Thyroid gland (tissue), 4 donors: ENCODE results near the gene IPO9. TPM values are rescaled to one million over a fixed set of nuclear protein-coding genes. Genes with fewer than 3 reads are reported as not detected.
A peak's percentile ranks its signal among the peaks of the same experiment; 100 is the strongest.

Experiments
- DNase-seq, 2 donors: peaks; one replicate each; pipeline ENCODE4 v3.0.0-alpha.2; 2019
- H3K27ac ChIP-seq, 3 donors: fragments of 200-600 bp; sonication (generic); 1 replicate in 2 of 3; 2 replicates in 1 of 3; pipeline ENCODE4 v1.5.1; 2016 to 2019; ENCODE audit warnings: mild to moderate bottlenecking in 1 of 3, moderate library complexity in 1 of 3
- H3K27me3 ChIP-seq: fragments of 200-600 bp; sonication (generic); one replicate; pipeline ENCODE4 v1.5.1; 2019
- H3K36me3 ChIP-seq, 2 donors: fragments of 200-600 bp; sonication (generic); one replicate each; pipeline ENCODE4 v1.5.1; 2016 to 2019
- H3K4me1 ChIP-seq, 2 donors: fragments of 200-600 bp; sonication (generic); one replicate each; pipeline ENCODE4 v1.5.1; 2017 to 2019
- H3K4me3 ChIP-seq, 3 donors: fragments of 200-600 bp; sonication (generic); replicated peaks in 1 of 3; 1 replicate in 2 of 3; 2 replicates in 1 of 3; pipeline ENCODE4 v1.5.1; 2016; ENCODE audit warnings: mild to moderate bottlenecking in 1 of 3
- H3K9me3 ChIP-seq: fragments of 200-600 bp; sonication (generic); one replicate; pipeline ENCODE4 v1.5.1; 2017
- CTCF ChIP-seq, 6 experiments: fragments of 200-600 bp in 3 of 6; fragments of 450-650 bp in 3 of 6; sonication (generic) in 3 of 6; IDR thresholded peaks; one replicate each; pipeline ENCODE4 v1.5.1; 2016 to 2019; ENCODE audit warnings: antibody characterized with exemption in 6 of 6, mild to moderate bottlenecking in 2 of 6, inconsistent platforms in 1 of 6, moderate library complexity in 1 of 6
- POLR2A ChIP-seq, 2 donors: fragments of 450-650 bp; IDR thresholded peaks; one replicate each; pipeline ENCODE4 v1.6.1; 2017; ENCODE audit warnings: antibody characterized with exemption in 2 of 2, mild to moderate bottlenecking in 2 of 2, moderate library complexity in 1 of 2
- WGBS, 2 donors: methylation state at CpG; one replicate each; pipeline ENCODE4 v1.1.5; 2017; 5-methylcytosine and 5-hydroxymethylcytosine counted together
- intact Hi-C: fragments of 100-400 bp; cut with DNase I; formaldehyde crosslinking; loops from one replicate; pipeline ENCODE4 v1.15.1; 2023
- total RNA-seq, 4 donors: library from RNA; depleted of rRNA; stranded (reverse); fragments of >200 nt; gene quantifications; one replicate each; pipeline ENCODE4 v1.2.3, GENCODE V29; 2016

Gene IPO9
- total RNA-seq, 4 donors from 2014 or later: 28.4 to 42.1 (median 36.7) TPM

- peak; percentile 59 to 69 for DNase-seq
- no peaks in the 10 kb centered on the region for H3K27me3 ChIP-seq
- H3K27ac ChIP-seq: no peak overlapping the region
- WGBS, 2 donors: 75 to 79% methylated on average over 10 to 11 of the region's 11 CpGs
- peaks cover 55 to 56% of the 10 kb centered on the region in 2 donors for H3K36me3 ChIP-seq
- H3K4me1 ChIP-seq: no peaks in the 10 kb centered on the region
- H3K9me3 ChIP-seq: no peaks in the 10 kb centered on the region
- intact Hi-C loops: no loop called here
- TF ChIP-seq POLR2A (IDR thresholded peaks at IDR 0.05) (no peak), CTCF (IDR thresholded peaks at IDR 0.05) (no peak)
- no peak overlapping the region for H3K4me3 ChIP-seq
Measured at GRCh38 chr1:201807958-201808632, 20.9 kb upstream of the IPO9 start.

GRCh38 chr1:201808633-201808990, 20.3 kb upstream of the IPO9 start:
- intact Hi-C loops: no loop called here
- WGBS, 2 donors: 92 to 96% methylated on average over 5 to 6 of the region's 6 CpGs
- H3K9me3 ChIP-seq: no peaks in the 10 kb centered on the region

GRCh38 chr1:201809876-201810275, 19.1 kb upstream of the IPO9 start:
- TF ChIP-seq CTCF (IDR thresholded peaks at IDR 0.05) (no peak), POLR2A (IDR thresholded peaks at IDR 0.05) (no peak)
- H3K27me3 ChIP-seq: no peaks in the 10 kb centered on the region
- intact Hi-C loops: no loop called here
- peaks cover 48 to 59% of the 10 kb centered on the region in 2 donors for H3K36me3 ChIP-seq
- H3K4me3 ChIP-seq: no peak overlapping the region
- WGBS, 2 donors: 90 to 91% methylated on average over 5 of the region's 5 CpGs
- no peaks in the 10 kb centered on the region for H3K4me1 ChIP-seq
- DNase-seq: no peak
- H3K27ac ChIP-seq: no peak overlapping the region
- H3K9me3 ChIP-seq: no peaks in the 10 kb centered on the region

More at GRCh38 chr1:201808633-201808990, 20.3 kb upstream of the IPO9 start:
- H3K27ac ChIP-seq: no peak overlapping the region
- TF ChIP-seq CTCF (IDR thresholded peaks at IDR 0.05): no peak
- no peak for TF ChIP-seq POLR2A (IDR thresholded peaks at IDR 0.05)
- H3K27me3 ChIP-seq: no peaks in the 10 kb centered on the region
- no peak for DNase-seq
- H3K4me3 ChIP-seq: no peak overlapping the region
- H3K4me1 ChIP-seq: no peaks in the 10 kb centered on the region
- H3K36me3 ChIP-seq: peaks cover 57 to 59% of the 10 kb centered on the region in 2 donors

- no peak for TF ChIP-seq CTCF (IDR thresholded peaks at IDR 0.05)
- no peak for TF ChIP-seq POLR2A (IDR thresholded peaks at IDR 0.05)
- Histone ChIP-seq H3K4me1 (no peaks in the 10 kb centered on the region), H3K27me3 (no peaks in the 10 kb centered on the region), H3K9me3 (no peaks in the 10 kb centered on the region), H3K27ac (no peak overlapping the region), H3K4me3 (no peak overlapping the region), H3K36me3 (peaks cover 50 to 59% of the 10 kb centered on the region in 2 donors)
- no peak for DNase-seq
- intact Hi-C loops: no loop called here
- WGBS, 2 donors: 96 to 97% methylated on average over 19 of the region's 19 CpGs
Measured at GRCh38 chr1:201810466-201811216, 18.3 kb upstream of the IPO9 start.

- no peak overlapping the region for H3K27ac ChIP-seq
- H3K4me1 ChIP-seq: no peaks in the 10 kb centered on the region
- H3K9me3 ChIP-seq: no peaks in the 10 kb centered on the region
- no peak overlapping the region for H3K4me3 ChIP-seq
- TF ChIP-seq POLR2A (IDR thresholded peaks at IDR 0.05) (no peak), CTCF (IDR thresholded peaks at IDR 0.05) (no peak)
- intact Hi-C loops: no loop called here
- no peaks in the 10 kb centered on the region for H3K27me3 ChIP-seq
- no peak for DNase-seq
- H3K36me3 ChIP-seq: peaks cover 57 to 61% of the 10 kb centered on the region in 2 donors
Measured at GRCh38 chr1:201813226-201813625, 15.7 kb upstream of the IPO9 start.
